Activated CD8-positive, alpha-beta T cell treated with anti-CD3 and anti-CD28 coated beads for 36 hours (primary cell): Measurements from ENCODE around the gene RIC8A. TPM values are rescaled to one million over a fixed set of nuclear protein-coding genes. Genes with fewer than 3 reads are reported as not detected.
A peak's percentile ranks its signal among the peaks of the same experiment; 100 is the strongest.

Experiments
- ATAC-seq: fragments of 200-7000 bp; cut with Tn5 transposase; one replicate; pipeline ENCODE4 v1.10.0; 2021; ENCODE audit warnings: mild to moderate bottlenecking, moderate library complexity
- CTCF ChIA-PET: fragments of 350-600 bp; sonication (Branson Sonifier 250); formaldehyde crosslinking; loops from one replicate; lab custom pipeline; 2021; ENCODE audit warnings: antibody characterized with exemption; lab: Charles Lee
- POLR2A ChIA-PET: fragments of 350-600 bp; sonication (Branson Sonifier 250); formaldehyde crosslinking; loops from one replicate; lab custom pipeline; 2021; ENCODE audit warnings: antibody characterized with exemption; lab: Charles Lee
- DNase-seq: peaks from one replicate; pipeline ENCODE4 v3.0.0-alpha.2; 2020
- H3K27ac Mint-ChIP-seq: one replicate; pipeline ENCODE4 v1.8.0; 2021; ENCODE audit warnings: mild to moderate bottlenecking, mixed read lengths
- H3K27me3 Mint-ChIP-seq: one replicate; pipeline ENCODE4 v1.8.0; 2021; ENCODE audit warnings: mixed read lengths
- H3K36me3 Mint-ChIP-seq: one replicate; pipeline ENCODE4 v1.8.0; 2021; ENCODE audit warnings: low read depth, mixed read lengths
- H3K4me1 Mint-ChIP-seq: one replicate; pipeline ENCODE4 v1.8.0; 2021; ENCODE audit warnings: low read depth, mixed read lengths
- H3K4me3 Mint-ChIP-seq: one replicate; pipeline ENCODE4 v1.8.0; 2021; ENCODE audit warnings: mild to moderate bottlenecking, moderate library complexity, mixed read lengths
- H3K9me3 Mint-ChIP-seq: one replicate; pipeline ENCODE4 v1.8.0; 2021; ENCODE audit warnings: mixed read lengths
- CTCF ChIP-seq: fragments of 200-600 bp; IDR thresholded peaks from one replicate; pipeline ENCODE4 v1.8.0; 2022; ENCODE audit warnings: antibody characterized with exemption, mild to moderate bottlenecking
- intact Hi-C: fragments of 100-400 bp; cut with micrococcal nuclease; formaldehyde crosslinking; loops from one replicate; pipeline ENCODE4 v1.10.0; 2022
- total RNA-seq, 2 experiments: library from RNA; stranded (reverse); gene quantifications; one replicate each; pipeline ENCODE4 v1.2.3, GENCODE V29; 2021

The RIC8A gene
- total RNA-seq, 2 experiments from 2014 or later, result 96.5 to 108 TPM

- Mint-ChIP-seq H3K9me3 (no peaks in the 10 kb centered on the region), H3K27me3 (no peaks in the 10 kb centered on the region), H3K4me3 (no peak overlapping the region), H3K27ac (no peak overlapping the region), H3K4me1 (no peaks in the 10 kb centered on the region), H3K36me3 (peaks cover 4% of the 10 kb centered on the region)
- peak; percentile 37 for ATAC-seq
- TF ChIP-seq CTCF, result no peak
- peak; percentile 27 for DNase-seq
- ChIA-PET CTCF (interaction anchor here (1.0 to 5.6 kb wide), 3 partner anchors 7 to 21 kb away, joined by 4 to 55 read pairs (median 5); partner anchors contain the start of gene NLRP6), POLR2A (interaction anchor here (1.0 to 2.7 kb wide), 4 partner anchors 10 to 43 kb away, joined by 3 to 9 read pairs (median 4); no protein-coding TSS in a partner anchor)
- intact Hi-C loops, result no loop called here
Measured at GRCh38 chr11:257766-258493, 50.4 kb downstream of the RIC8A start.

- intact Hi-C loops, result no loop called here
- CTCF ChIA-PET, result interaction anchor here (5.6 kb wide), 1 partner anchor 8 kb away, joined by 55 read pairs; no protein-coding TSS in a partner anchor
- no peaks in the 10 kb centered on the region for H3K27me3 Mint-ChIP-seq
- no peak for ATAC-seq
- POLR2A ChIA-PET, result interaction anchor here (1.5 to 2.7 kb wide), 2 partner anchors 9 to 42 kb away, joined by 4 to 9 read pairs; no protein-coding TSS in a partner anchor
- H3K36me3 Mint-ChIP-seq, result no peaks in the 10 kb centered on the region
- H3K9me3 Mint-ChIP-seq, result no peaks in the 10 kb centered on the region
- no peak for TF ChIP-seq CTCF
- H3K4me1 Mint-ChIP-seq, result no peaks in the 10 kb centered on the region
- no peak overlapping the region for H3K4me3 Mint-ChIP-seq
- DNase-seq, result no peak
- no peak overlapping the region for H3K27ac Mint-ChIP-seq
Measured at GRCh38 chr11:259413-259812, 51.9 kb downstream of the RIC8A start.

GRCh38 chr11:261624-262023 lies 54.1 kb downstream of the RIC8A start:
- TF ChIP-seq CTCF, result no peak
- Mint-ChIP-seq H3K9me3 (peaks cover 2% of the 10 kb centered on the region), H3K4me3 (no peak overlapping the region), H3K27me3 (no peaks in the 10 kb centered on the region), H3K36me3 (no peaks in the 10 kb centered on the region), H3K27ac (no peak overlapping the region), H3K4me1 (peaks cover 6% of the 10 kb centered on the region)
- intact Hi-C loops, result loop anchor here (10.0 kb wide), 1 partner anchor 53 kb away; the partner anchor contains the start of gene IFITM1
- DNase-seq (no peak), ATAC-seq (no peak)
- POLR2A ChIA-PET, result interaction anchor here (0.8 to 1.6 kb wide), 2 partner anchors 17 to 26 kb away, joined by 3 to 4 read pairs; partner anchors contain the start of genes NLRP6 and SIRT3
- CTCF ChIA-PET, result interaction anchor here (1.1 to 5.6 kb wide), 2 partner anchors 11 to 22 kb away, joined by 3 to 55 read pairs; no protein-coding TSS in a partner anchor

Other genes with a start within 250 kb of the RIC8A start
- gene SCGB1C1, start 14.6 kb upstream of the RIC8A start, total RNA-seq, result not detected
- gene BET1L, start 309 bp upstream of the RIC8A start, total RNA-seq, result 10 to 100 TPM; 58.4 to 68.9 TPM
- 10 to 100 TPM; 27.7 to 32.1 TPM for gene SIRT3, start 28.6 kb downstream of the RIC8A start, total RNA-seq
- gene PSMD13, start 29.3 kb downstream of the RIC8A start, total RNA-seq, result 100 to 1,000 TPM; 220 to 228 TPM
- 1 to 10 TPM; 3.3 to 3.4 TPM for gene NLRP6, start 70.7 kb downstream of the RIC8A start, total RNA-seq
- gene PGGHG, start 81.4 kb downstream of the RIC8A start, total RNA-seq, result 100 to 1,000 TPM; 298 to 308 TPM
- not detected for gene IFITM5, start 91.8 kb downstream of the RIC8A start, total RNA-seq
- 100 to 1,000 TPM; 540 to 549 TPM for gene IFITM2, start 100.1 kb downstream of the RIC8A start, total RNA-seq
- gene IFITM1, start 106.3 kb downstream of the RIC8A start, total RNA-seq, result 100 to 1,000 TPM; 296 to 304 TPM
- 10 to 100 TPM; 52.8 to 58.0 TPM for gene IFITM3, start 113.2 kb downstream of the RIC8A start, total RNA-seq
- gene B4GALNT4, start 161.8 kb downstream of the RIC8A start, total RNA-seq, result 1 to 10 TPM; 1.5 to 3.4 TPM
- under 1 TPM in 1 of 2 experiments, not detected in 1; 0.18 TPM for gene PKP3, start 186.5 kb downstream of the RIC8A start, total RNA-seq
- gene SIGIRR, start 207.3 kb downstream of the RIC8A start, total RNA-seq, result 10 to 100 TPM; 33.9 to 35.0 TPM
- 10 to 100 TPM; 28.2 to 29.0 TPM for gene ANO9, start 234.3 kb downstream of the RIC8A start, total RNA-seq
- gene PTDSS2, start 242.6 kb downstream of the RIC8A start, total RNA-seq, result 10 to 100 TPM; 17.4 to 18.0 TPM